WI38 (cell line): Measurements from ENCODE around the gene N4BP3.
A peak's percentile ranks its signal among the peaks of the same experiment; 100 is the strongest.

Source experiments
- H3K4me3 ChIP-seq: 2 replicates; pipeline ENCODE4 v1.5.1; 2011; ENCODE audit warnings: low read depth, mild to moderate bottlenecking, control low read depth, low read length
- TF ChIP-seq, protein P1 (sequence below): IDR thresholded peaks from 2 replicates; pipeline ENCODE4 v1.5.1; 2012; ENCODE audit warnings: low read depth, mild to moderate bottlenecking, control low read depth, low read length

N4BP3 gene

DNA sequence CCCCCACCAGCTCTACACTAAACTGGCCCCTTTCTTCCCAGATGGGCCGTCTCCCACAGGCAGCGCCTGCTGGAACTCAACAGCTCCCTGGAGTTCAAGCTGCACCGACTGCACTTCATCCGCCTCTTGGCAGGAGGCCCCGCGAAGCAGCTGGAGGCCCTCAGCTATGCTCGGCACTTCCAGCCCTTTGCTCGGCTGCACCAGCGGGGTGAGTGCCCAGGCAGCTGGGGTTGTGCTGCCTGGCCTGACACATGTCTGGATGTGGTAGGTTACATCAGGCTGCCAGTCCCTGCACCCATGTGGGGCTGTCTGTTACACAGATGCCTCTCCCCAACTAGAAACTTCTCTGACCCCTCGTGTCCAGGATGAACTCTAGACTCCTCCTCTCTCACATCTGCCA, 30.6 kb downstream of the N4BP3 start:
- TF ChIP-seq, protein P1, sequence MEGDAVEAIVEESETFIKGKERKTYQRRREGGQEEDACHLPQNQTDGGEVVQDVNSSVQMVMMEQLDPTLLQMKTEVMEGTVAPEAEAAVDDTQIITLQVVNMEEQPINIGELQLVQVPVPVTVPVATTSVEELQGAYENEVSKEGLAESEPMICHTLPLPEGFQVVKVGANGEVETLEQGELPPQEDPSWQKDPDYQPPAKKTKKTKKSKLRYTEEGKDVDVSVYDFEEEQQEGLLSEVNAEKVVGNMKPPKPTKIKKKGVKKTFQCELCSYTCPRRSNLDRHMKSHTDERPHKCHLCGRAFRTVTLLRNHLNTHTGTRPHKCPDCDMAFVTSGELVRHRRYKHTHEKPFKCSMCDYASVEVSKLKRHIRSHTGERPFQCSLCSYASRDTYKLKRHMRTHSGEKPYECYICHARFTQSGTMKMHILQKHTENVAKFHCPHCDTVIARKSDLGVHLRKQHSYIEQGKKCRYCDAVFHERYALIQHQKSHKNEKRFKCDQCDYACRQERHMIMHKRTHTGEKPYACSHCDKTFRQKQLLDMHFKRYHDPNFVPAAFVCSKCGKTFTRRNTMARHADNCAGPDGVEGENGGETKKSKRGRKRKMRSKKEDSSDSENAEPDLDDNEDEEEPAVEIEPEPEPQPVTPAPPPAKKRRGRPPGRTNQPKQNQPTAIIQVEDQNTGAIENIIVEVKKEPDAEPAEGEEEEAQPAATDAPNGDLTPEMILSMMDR = no peak
- no peak overlapping the region for H3K4me3 ChIP-seq

DNA sequence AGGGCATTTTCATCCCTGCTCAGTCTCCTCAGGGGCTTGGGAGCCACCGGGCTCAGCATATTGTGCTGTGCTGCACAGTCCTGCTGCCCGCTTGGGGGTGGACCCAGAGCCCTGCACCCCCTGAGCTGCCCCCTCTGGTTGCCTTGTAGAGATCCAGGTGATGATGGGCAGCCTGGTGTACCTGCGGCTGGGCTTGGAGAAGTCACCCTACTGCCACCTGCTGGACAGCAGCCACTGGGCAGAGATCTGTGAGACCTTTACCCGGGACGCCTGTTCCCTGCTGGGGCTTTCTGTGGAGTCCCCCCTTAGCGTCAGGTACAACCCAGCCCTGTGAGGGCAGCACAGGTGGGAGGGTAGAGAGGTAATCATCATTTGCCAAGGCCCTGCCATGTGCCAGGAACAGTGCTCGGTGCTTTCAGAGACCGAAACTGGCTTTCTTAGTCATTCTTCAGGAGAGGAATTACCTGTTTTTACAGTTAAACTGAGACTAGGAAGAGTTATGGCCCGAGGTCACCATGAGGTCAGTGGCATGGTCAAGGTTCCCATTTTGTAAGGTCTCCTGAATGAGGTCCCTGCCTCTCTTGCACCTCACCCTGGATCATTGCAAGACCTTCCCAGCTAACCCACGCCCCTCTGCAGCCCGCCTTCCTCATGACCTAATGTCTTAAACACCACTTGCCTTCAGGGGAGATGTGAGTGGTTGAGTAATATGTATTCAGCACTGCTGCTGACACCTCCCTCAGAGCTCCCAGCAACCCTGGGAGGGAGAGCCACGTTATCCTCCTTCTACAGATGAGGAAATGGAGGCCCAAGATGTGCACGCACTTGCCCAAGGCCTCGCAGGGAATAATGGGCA, 32.9 kb downstream of the N4BP3 start:
- H3K4me3 ChIP-seq = no peak overlapping the region
- TF ChIP-seq, protein P1 = peak; percentile 70

DNA sequence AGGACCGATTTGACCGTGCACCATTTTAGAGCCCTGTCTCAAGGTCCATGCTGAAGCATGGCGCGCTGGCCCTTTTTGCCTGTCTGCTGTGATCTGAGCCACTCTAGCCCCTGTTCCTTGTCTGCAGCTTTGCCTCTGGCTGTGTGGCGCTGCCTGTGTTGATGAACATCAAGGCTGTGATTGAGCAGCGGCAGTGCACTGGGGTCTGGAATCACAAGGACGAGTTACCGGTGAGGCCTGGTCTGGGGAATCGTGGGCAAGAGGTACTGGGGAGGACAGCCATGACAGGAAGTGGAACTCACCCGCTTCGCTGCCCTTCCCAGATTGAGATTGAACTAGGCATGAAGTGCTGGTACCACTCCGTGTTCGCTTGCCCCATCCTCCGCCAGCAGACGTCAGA, 34.1 kb downstream of the N4BP3 start:
- TF ChIP-seq, protein P1 = no peak
- H3K4me3 ChIP-seq = no peak overlapping the region

DNA sequence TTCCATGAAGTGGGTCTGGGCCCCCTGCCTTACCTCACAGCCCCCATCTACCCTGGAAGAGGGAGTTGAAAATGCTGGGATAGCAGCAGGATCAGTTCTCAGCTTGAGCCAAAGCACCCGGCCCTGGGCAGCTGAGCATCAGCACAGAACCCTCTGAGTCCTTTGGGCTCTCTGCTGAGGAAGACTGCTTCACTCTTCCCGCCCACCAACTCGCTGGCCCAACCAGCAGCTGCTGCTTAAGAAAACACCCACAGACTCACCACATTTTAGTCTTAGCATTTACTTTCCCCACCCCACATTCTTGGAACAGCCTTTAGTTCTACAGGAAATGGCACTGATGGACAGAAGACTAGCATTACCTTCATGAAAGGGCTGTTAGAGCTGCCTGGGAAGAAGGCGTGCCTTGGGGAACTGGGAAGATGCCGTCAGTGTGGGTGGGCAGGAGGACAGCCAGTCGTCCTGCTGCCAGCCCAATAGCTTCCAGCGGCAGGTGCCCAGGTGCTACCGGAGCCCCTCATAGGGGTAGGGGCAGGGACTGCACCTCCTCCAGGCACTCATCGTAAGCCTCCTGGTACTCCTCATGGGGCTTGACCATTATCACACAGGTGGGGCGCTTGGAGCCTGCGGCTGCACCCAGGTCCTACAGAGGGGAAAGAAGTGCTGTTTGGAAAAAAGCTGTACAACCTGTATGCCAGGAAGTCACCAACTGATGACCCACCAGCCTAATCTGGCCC, 36.0 kb downstream of the N4BP3 start:
- TF ChIP-seq, protein P1 = no peak
- H3K4me3 ChIP-seq = no peak overlapping the region

DNA sequence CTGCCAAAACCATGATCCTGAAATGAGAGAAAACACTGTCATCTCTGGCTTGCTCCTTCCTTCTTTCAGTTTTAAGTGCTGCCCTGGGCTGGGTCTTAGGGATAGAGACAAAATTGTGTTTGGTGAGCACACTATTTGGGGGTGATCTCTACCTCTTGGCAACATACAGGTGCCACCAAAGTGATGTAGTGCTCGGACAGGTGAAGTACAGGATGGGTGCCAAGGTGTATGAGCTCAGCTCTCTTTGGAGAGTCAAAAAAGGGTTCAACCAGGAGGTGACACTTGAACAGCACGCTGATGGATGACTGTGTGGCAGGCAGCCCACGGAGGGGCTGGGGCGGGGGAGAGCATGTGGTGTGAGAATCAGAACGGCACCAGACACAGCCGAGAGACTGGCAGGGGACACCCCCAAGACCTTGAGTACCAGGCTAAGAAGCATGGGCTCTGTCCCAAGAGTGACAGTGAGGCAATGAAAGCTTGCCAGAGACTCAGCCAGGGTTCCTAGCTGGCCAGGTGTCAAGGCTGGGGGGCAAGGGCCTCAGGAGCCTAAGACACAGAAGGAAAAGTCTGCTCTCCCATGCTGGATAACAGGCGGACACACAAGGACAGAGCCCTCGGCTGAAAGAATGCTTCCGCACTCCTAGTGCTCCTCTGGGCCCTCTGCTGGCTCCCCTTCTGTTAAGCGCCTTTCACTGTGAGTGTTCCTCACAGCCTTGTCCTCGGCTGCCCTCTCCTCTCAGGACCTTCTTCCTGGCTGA, 37.8 kb downstream of the N4BP3 start:
- H3K4me3 ChIP-seq = no peak overlapping the region
- TF ChIP-seq, protein P1 = no peak

DNA sequence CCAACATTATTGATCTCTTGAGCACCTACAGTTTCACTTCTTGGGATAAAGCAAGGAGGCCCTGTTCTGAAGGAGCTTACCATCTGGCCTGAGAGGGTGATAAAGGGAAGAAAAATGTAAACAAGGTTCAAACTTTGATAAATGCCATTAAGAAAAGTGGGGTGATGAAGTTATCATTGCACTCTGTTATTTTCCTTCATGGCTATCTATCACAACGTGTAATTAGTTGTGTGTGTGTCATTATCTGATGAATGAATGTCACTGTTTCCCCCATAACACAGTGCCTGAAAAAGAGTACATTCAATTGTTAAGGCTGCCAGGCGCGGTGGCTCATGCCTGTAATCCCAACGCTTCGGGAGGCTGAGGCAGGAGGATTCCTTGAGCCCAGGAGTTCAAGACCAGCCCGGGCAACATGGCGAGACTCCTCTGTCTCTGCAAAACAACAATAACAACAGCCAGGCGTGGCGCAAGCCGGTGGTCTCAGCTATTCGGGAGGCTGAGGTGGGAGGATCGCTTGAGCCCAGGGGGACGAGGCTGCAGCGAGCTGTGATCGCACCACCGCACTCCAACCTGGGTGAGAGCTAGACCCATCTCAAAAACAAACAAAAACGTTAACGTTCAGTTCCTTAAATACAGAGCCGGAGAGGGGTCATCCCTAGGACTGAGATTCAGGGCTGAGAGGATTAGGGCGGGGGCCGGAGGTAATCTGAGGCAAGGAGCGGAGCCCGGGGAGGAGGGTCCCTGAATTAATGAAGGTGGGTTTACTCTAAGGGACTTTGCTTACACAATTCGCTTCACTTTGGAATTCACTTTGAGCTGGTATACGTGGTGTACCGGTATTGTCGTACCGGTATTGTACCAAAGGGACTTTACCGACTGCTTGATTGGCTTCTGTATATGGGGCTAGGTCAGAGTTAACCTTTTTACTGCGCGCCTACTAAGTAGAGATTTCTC, 39.4 kb downstream of the N4BP3 start:
- TF ChIP-seq, protein P1 = no peak
- peak overlapping the region; percentile 86 for H3K4me3 ChIP-seq
